ENCODE results near the gene DENND10. TPM values are rescaled to one million over a fixed set of nuclear protein-coding genes. Genes with fewer than 3 reads are reported as not detected.
"Not testable (repeated sequence)": the region's sequence is repeated elsewhere in the genome, so short reads cannot be mapped to it uniquely, and the experiment has no call there.

Gene DENND10
- total RNA-seq, 2 donors from 2014 or later: 22.6 to 23.6 TPM

DNA sequence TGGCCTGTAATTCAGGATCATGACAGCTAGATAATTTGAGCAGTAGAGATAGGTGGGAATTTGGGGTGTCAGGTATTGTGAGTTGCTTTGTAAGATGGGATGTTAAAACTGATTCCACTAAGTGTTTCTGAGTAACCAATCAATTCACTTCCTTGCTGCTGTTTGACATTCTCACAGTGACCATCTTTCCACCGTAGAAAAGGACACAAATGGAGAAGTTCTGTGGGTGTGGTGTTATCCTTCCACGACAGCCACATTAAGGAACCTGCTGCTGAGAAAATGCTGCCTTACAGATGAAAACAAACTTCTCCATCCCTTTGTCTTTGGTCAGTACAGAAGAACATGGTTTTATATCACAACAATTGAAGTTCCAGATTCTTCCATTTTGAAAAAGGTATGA is 3.9 kb downstream of the DENND10 start:
- H3K27me3 ChIP-seq (replicated peaks; ENCODE audit: insufficient read depth); H3K27ac ChIP-seq; ATAC-seq (ENCODE audit: insufficient number of reproducible peaks, low FRiP score, low read depth); H3K9me3 ChIP-seq; H3K4me3 ChIP-seq; DNase-seq (ENCODE audit: low spot score): not testable (repeated sequence)
- peaks cover 17% of the 10 kb centered on the region for H3K36me3 ChIP-seq
- H3K4me1 ChIP-seq (ENCODE audit: control insufficient read depth in 1 of 2, low read depth in 2 of 2): peaks cover 9 to 11% of the 10 kb centered on the region in 2 donors

- Histone ChIP-seq H3K4me3 (no peak overlapping the region), H3K36me3 (peaks cover 27% of the 10 kb centered on the region)
Observed at GRCh38 chr10:119112056-119112455, 8.1 kb downstream of the DENND10 start.

DNA sequence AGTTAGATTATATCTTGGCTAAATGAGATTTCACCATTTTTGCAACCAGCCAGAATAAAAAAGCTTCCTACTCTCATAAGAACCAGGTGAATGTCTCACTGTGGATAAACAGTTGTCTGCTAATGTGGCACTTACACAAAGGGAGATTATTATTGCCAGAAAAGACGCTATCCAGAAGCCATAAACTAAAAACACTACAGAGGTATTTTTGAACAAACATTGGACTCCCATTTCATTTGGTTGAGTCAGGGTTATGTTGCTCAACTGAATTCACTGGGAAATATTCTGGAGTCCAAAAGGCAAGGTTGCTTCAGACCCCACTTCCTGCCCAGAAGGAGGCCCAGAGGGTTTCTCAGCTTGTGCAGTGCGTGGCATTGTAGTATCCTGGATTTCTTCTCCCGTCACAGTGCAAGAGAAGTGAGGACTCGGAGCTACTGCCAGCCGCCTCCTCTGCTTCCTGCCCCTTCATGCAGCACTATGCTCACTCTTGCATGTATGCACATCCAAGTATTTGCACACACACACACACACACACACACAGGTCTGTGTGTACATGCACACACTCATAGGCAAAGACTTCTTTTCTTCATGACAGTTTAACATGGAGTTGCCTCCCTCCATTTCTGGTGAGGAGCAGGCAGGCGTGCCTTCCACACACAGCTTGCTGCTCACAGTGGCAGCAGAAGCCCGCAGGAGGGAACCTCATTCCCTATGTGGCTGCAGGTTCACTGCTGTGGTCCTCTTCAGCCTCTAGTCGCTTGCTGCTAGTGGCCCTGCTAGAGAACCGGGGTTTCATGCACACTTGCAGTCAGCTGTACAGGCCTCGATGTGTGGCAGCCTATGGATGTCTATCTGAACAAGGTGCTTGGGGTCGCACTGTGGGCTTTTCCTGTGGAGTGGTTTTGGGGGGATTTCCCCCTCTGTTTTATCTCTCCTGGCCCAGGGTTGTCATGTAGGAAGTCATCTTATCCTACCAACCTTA is 10.1 kb downstream of the DENND10 start:
- ATAC-seq (ENCODE audit: insufficient number of reproducible peaks, low FRiP score, low read depth) (no peak), DNase-seq (ENCODE audit: low spot score) (no peak)
- TF ChIP-seq, protein P1, sequence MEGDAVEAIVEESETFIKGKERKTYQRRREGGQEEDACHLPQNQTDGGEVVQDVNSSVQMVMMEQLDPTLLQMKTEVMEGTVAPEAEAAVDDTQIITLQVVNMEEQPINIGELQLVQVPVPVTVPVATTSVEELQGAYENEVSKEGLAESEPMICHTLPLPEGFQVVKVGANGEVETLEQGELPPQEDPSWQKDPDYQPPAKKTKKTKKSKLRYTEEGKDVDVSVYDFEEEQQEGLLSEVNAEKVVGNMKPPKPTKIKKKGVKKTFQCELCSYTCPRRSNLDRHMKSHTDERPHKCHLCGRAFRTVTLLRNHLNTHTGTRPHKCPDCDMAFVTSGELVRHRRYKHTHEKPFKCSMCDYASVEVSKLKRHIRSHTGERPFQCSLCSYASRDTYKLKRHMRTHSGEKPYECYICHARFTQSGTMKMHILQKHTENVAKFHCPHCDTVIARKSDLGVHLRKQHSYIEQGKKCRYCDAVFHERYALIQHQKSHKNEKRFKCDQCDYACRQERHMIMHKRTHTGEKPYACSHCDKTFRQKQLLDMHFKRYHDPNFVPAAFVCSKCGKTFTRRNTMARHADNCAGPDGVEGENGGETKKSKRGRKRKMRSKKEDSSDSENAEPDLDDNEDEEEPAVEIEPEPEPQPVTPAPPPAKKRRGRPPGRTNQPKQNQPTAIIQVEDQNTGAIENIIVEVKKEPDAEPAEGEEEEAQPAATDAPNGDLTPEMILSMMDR (IDR thresholded peaks at IDR 0.05): no peak
- no peaks in the 10 kb centered on the region for H3K9me3 ChIP-seq
- H3K27ac ChIP-seq: no peak overlapping the region
- no peak overlapping the region for H3K4me3 ChIP-seq
- no peaks in the 10 kb centered on the region for H3K27me3 ChIP-seq (replicated peaks; ENCODE audit: insufficient read depth)
- peaks cover 32% of the 10 kb centered on the region for H3K36me3 ChIP-seq
- no peaks in the 10 kb centered on the region for H3K4me1 ChIP-seq (ENCODE audit: control insufficient read depth in 1 of 2, low read depth in 2 of 2)

More at GRCh38 chr10:119112056-119112455, 8.1 kb downstream of the DENND10 start:
- ATAC-seq (ENCODE audit: insufficient number of reproducible peaks, low FRiP score, low read depth): no peak
- DNase-seq (ENCODE audit: low spot score): no peak
- TF ChIP-seq, protein P1 (IDR thresholded peaks at IDR 0.05): no peak
- H3K27me3 ChIP-seq (replicated peaks; ENCODE audit: insufficient read depth): no peaks in the 10 kb centered on the region
- no peak overlapping the region for H3K27ac ChIP-seq
- H3K4me1 ChIP-seq (ENCODE audit: control insufficient read depth in 1 of 2, low read depth in 2 of 2): no peaks in the 10 kb centered on the region
- H3K9me3 ChIP-seq: no peaks in the 10 kb centered on the region

DNA sequence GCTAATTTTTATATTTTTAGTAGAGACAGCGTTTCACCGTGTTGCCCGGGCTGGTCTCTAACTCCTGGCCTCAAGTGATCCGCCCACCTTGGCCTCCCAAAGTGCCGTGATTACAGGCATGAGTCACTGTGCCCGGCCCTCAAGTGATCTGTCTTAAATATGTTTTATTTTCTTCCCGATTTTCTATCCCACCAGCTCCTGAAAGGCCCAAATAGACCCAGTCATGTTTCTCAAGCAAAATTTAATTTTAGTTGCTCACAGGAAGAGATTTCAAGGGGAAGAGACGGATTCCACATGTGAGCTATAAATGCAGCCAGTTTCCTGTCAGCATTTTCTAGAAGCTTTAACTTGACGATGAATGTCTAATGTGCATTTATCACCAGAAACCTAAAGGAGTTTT is 12.0 kb downstream of the DENND10 start:
- Histone ChIP-seq H3K36me3 (peaks cover 32% of the 10 kb centered on the region), H3K27me3 (replicated peaks; ENCODE audit: insufficient read depth) (no peaks in the 10 kb centered on the region), H3K4me3 (no peak overlapping the region), H3K9me3 (no peaks in the 10 kb centered on the region), H3K27ac (no peak overlapping the region), H3K4me1 (ENCODE audit: control insufficient read depth in 1 of 2, low read depth in 2 of 2) (no peaks in the 10 kb centered on the region)
- TF ChIP-seq, protein P1 (IDR thresholded peaks at IDR 0.05): no peak
- DNase-seq (ENCODE audit: low spot score) (no peak), ATAC-seq (ENCODE audit: insufficient number of reproducible peaks, low FRiP score, low read depth) (no peak)

- Histone ChIP-seq H3K4me3 (no peak overlapping the region), H3K27me3 (replicated peaks; ENCODE audit: insufficient read depth) (no peaks in the 10 kb centered on the region), H3K36me3 (peaks cover 32% of the 10 kb centered on the region), H3K4me1 (ENCODE audit: control insufficient read depth in 1 of 2, low read depth in 2 of 2) (no peaks in the 10 kb centered on the region), H3K27ac (no peak overlapping the region), H3K9me3 (no peaks in the 10 kb centered on the region)
- ATAC-seq (ENCODE audit: insufficient number of reproducible peaks, low FRiP score, low read depth): no peak
- no peak for DNase-seq (ENCODE audit: low spot score)
- TF ChIP-seq, protein P1 (IDR thresholded peaks at IDR 0.05): no peak
Observed at GRCh38 chr10:119116326-119116951, 12.5 kb downstream of the DENND10 start.

All from thoracic aorta (tissue), 2 donors.